IMR-90 (cell line): ENCODE data around the gene F13A1. TPM values are rescaled to one million over a fixed set of nuclear protein-coding genes. Genes with fewer than 3 reads are reported as not detected.

Experiments used
- ATAC-seq: fragments of 200-7000 bp; cut with Tn5 transposase; 2 replicates; pipeline ENCODE4 v1.9.1; 2020; ENCODE audit warnings: low read depth, mild to moderate bottlenecking, moderate library complexity
- BruUV-seq: library from RNA; stranded (reverse); fragments of 400-500 nt; replicated peaks from 2 replicates; lab custom pipeline; 2021; lab: Mats Ljungman, UMichigan
- CTCF ChIA-PET: fragments of 300-600 bp; formaldehyde crosslinking; extraction: SDS; loops from one replicate; lab custom pipeline; 2021; ENCODE audit warnings: antibody characterized with exemption; lab: Yijun Ruan, JAX
- POLR2A ChIA-PET: fragments of 300-600 bp; sonication (Branson Sonifier 250); formaldehyde crosslinking; loops from one replicate; lab custom pipeline; 2022; ENCODE audit warnings: antibody characterized with exemption; ENCODE audit not compliant: unreplicated experiment; lab: Charles Lee
- DNase-seq: peaks from one replicate; pipeline ENCODE4 v3.0.0; 2013
- H2AFZ ChIP-seq: replicated peaks from 2 replicates; pipeline ENCODE3; 2013; ENCODE audit warnings: low read length, mild to moderate bottlenecking; ENCODE audit not compliant: poor library complexity
- H2AK5ac ChIP-seq: 2 replicates; pipeline ENCODE4 v1.6.1; 2013; ENCODE audit warnings: low read depth, low read length, inconsistent platforms
- H2AK9ac ChIP-seq: replicated peaks from 2 replicates; pipeline ENCODE3; 2013; ENCODE audit warnings: mild to moderate bottlenecking, low read depth, low read length, moderate library complexity; ENCODE audit not compliant: poor library complexity
- H2BK120ac ChIP-seq: 2 replicates; pipeline ENCODE4 v1.6.1; 2013; ENCODE audit warnings: low read depth, low read length, inconsistent platforms
- H2BK15ac ChIP-seq: 3 replicates; pipeline ENCODE4 v1.6.1; 2013; ENCODE audit warnings: low read depth, low read length, inconsistent platforms
- H2BK20ac ChIP-seq: 2 replicates; pipeline ENCODE4 v1.6.1; 2013; ENCODE audit warnings: low read depth, mild to moderate bottlenecking, inconsistent platforms, low read length, moderate library complexity
- H2BK5ac ChIP-seq: 2 replicates; pipeline ENCODE4 v1.6.1; 2013; ENCODE audit warnings: mild to moderate bottlenecking, low read depth, low read length, inconsistent platforms; ENCODE audit not compliant: poor library complexity, severe bottlenecking
- H3K14ac ChIP-seq: replicated peaks from 2 replicates; pipeline ENCODE4 v1.6.1; 2013; ENCODE audit warnings: low read depth, low read length, inconsistent platforms
- H3K18ac ChIP-seq: 2 replicates; pipeline ENCODE4 v1.6.1; 2013; ENCODE audit warnings: low read depth, low read length, control low read depth
- H3K23ac ChIP-seq: 2 replicates; pipeline ENCODE4 v1.6.1; 2013; ENCODE audit warnings: low read depth, low read length, inconsistent platforms
- H3K27ac ChIP-seq: 2 replicates; pipeline ENCODE4 v1.5.1; 2013; ENCODE audit warnings: mild to moderate bottlenecking, control low read depth, low read length; ENCODE audit not compliant: insufficient read depth
- H3K27me3 ChIP-seq: 2 replicates; pipeline ENCODE4 v1.6.1; 2013; ENCODE audit warnings: low read length; ENCODE audit not compliant: control insufficient read depth, insufficient read depth
- H3K36me3 ChIP-seq: 2 replicates; pipeline ENCODE4 v1.6.1; 2013; ENCODE audit warnings: low read length, mixed read lengths; ENCODE audit not compliant: control insufficient read depth, insufficient read depth
- H3K4ac ChIP-seq: 2 replicates; pipeline ENCODE4 v1.6.1; 2013; ENCODE audit warnings: low read depth, low read length, inconsistent platforms
- H3K4me1 ChIP-seq: 2 replicates; pipeline ENCODE4 v1.6.1; 2013; ENCODE audit warnings: low read length, mixed read lengths; ENCODE audit not compliant: control insufficient read depth, insufficient read depth
- H3K4me2 ChIP-seq: 2 replicates; pipeline ENCODE4 v1.6.1; 2013; ENCODE audit warnings: low read depth, mild to moderate bottlenecking, control low read depth, low read length, moderate library complexity
- H3K4me3 ChIP-seq: 2 replicates; pipeline ENCODE4 v1.5.1; 2013; ENCODE audit warnings: low read depth, mild to moderate bottlenecking, control low read depth, low read length, moderate library complexity; ENCODE audit not compliant: insufficient read depth
- H3K56ac ChIP-seq: 2 replicates; pipeline ENCODE4 v1.6.1; 2013; ENCODE audit warnings: low read length, inconsistent platforms; ENCODE audit not compliant: insufficient read depth; ENCODE audit errors: extremely low read depth
- H3K79me1 ChIP-seq, 2 experiments: 2 replicates each; pipeline ENCODE4 v1.6.1; 2013; ENCODE audit warnings: low read length in 2 of 2, inconsistent platforms in 1 of 2, low read depth in 1 of 2
- H3K9ac ChIP-seq: 2 replicates; pipeline ENCODE4 v1.6.1; 2013; ENCODE audit warnings: low read depth, low read length, control low read depth
- H3K9me1 ChIP-seq: 2 replicates; pipeline ENCODE4 v1.6.1; 2013; ENCODE audit warnings: low read length, inconsistent platforms; ENCODE audit not compliant: insufficient read depth
- H3K9me3 ChIP-seq: 2 replicates; pipeline ENCODE4 v1.6.1; 2013; ENCODE audit warnings: low read length; ENCODE audit not compliant: control insufficient read depth, insufficient read depth
- H4K20me1 ChIP-seq: 2 replicates; pipeline ENCODE4 v1.6.1; 2013; ENCODE audit warnings: low read length, inconsistent platforms; ENCODE audit not compliant: insufficient read depth
- H4K5ac ChIP-seq: 2 replicates; pipeline ENCODE4 v1.6.1; 2013; ENCODE audit warnings: mild to moderate bottlenecking, low read depth, low read length, control low read depth
- H4K8ac ChIP-seq, 2 experiments: 2 replicates each; pipeline ENCODE4 v1.6.1; 2013; ENCODE audit warnings: low read depth in 2 of 2, low read length in 2 of 2, control low read depth in 1 of 2, inconsistent platforms in 1 of 2
- H4K91ac ChIP-seq: 2 replicates; pipeline ENCODE4 v1.6.1; 2013; ENCODE audit warnings: low read depth, low read length, inconsistent platforms; ENCODE audit not compliant: insufficient read depth
- MAZ ChIP-seq: IDR thresholded peaks from 2 replicates; pipeline ENCODE4 v1.6.1; 2012; ENCODE audit warnings: low read depth, mild to moderate bottlenecking, low read length, improper control_type of control experiment, moderate library complexity, borderline replicate concordance
- WGBS, 2 experiments: methylation state at CpG; one replicate each; pipeline versions ENCODE4 v1.1.5 to v1.1.7; 2013; ENCODE audit warnings: missing lambda C conversion rate in 2 of 2; ENCODE audit not compliant: insufficient read length in 1 of 2; ENCODE audit errors: extremely low coverage in 2 of 2; 5-methylcytosine and 5-hydroxymethylcytosine counted together
- dilution Hi-C: fragments of 300-500 bp; cut with HindIII; formaldehyde crosslinking; loops from one replicate; pipeline ENCODE4 v1.14.3; 2018; ENCODE audit warnings: low sequenced_read_pairs; ENCODE audit not compliant: unreplicated experiment
- in situ Hi-C: fragments of 300-500 bp; cut with MboI; formaldehyde crosslinking; loops from 3 replicates; pipeline ENCODE4 v1.14.3; 2019; ENCODE audit warnings: low sequenced_read_pairs, inconsistent platforms, mixed read lengths
- intact Hi-C: fragments of 100-400 bp; cut with micrococcal nuclease; formaldehyde crosslinking; loops from 2 replicates; pipeline ENCODE4 v1.10.0; 2022
- polyA plus RNA-seq, 3 experiments: library from polyadenylated mRNA; depleted of rRNA; stranded (reverse); fragments of >200 nt; gene quantifications; 2 replicates each; pipeline ENCODE4 v1.2.3, GENCODE V29; 2012; ENCODE audit warnings: low replicate concordance in 1 of 3
- total RNA-seq: library from RNA; depleted of rRNA; stranded (reverse); fragments of >200 nt; gene quantifications from 2 replicates; pipeline ENCODE4 v1.2.3, GENCODE V29; 2012

F13A1 gene
- total and polyA plus RNA-seq, 2 of the 4 experiments (the other 2 are of a cell fraction), result not detected

DNA sequence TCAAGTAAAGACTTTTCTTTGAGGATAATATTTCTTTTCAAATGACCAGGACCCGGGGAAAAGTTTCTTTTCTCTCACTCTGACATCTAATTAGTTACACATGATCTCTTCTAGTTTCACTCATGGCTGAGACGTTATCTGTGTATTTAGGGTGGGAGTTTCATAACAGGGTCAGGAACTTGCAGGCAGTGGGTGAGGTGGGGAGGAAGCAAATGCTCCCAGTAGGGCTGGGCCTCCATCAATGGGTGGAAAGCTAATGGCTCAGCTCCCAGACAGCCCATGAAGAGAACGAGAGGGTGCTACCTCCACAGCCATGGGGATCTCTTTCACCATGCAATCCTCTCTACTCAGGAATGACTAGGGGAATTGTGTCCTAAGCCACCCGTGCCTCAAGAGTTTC, 119.3 kb downstream of the F13A1 start:
- no peak for ATAC-seq
- Histone ChIP-seq H4K5ac (no peak overlapping the region), H3K9me3 (peaks cover 21% of the 10 kb centered on the region), H2BK120ac (no peak overlapping the region), H2BK5ac (no peak overlapping the region), H3K23ac (no peak overlapping the region), H2AK9ac (no peak overlapping the region), H4K91ac (no peak overlapping the region), H3K36me3 (no peaks in the 10 kb centered on the region), H4K20me1 (no peaks in the 10 kb centered on the region), H3K27ac (no peak overlapping the region), H3K9me1 (no peaks in the 10 kb centered on the region), H3K27me3 (no peaks in the 10 kb centered on the region), H4K8ac (no peak overlapping the region), H3K9ac (no peak overlapping the region), H3K4ac (no peak overlapping the region), H2AK5ac (no peak overlapping the region), H3K4me3 (no peak overlapping the region), H3K56ac (no peak overlapping the region), H3K4me1 (no peaks in the 10 kb centered on the region), H2BK15ac (no peak overlapping the region), H3K18ac (no peak overlapping the region), H3K79me1 (no peaks in the 10 kb centered on the region), H2BK20ac (no peak overlapping the region), H2AFZ (no peak overlapping the region), H3K14ac (no peak overlapping the region), H3K4me2 (no peak overlapping the region)
- WGBS, 2 experiments, result no CpG with 5 or more reads among the region's 4 CpGs
- intact Hi-C loops, result no loop called here
- no TSS peak for BruUV-seq
- ChIA-PET CTCF (no interaction called here), POLR2A (no interaction called here)
- no peak for TF ChIP-seq MAZ
- no peak for DNase-seq
- dilution Hi-C loops, result no loop called here
- in situ Hi-C loops, result no loop called here
